Upper lobe of right lung (tissue), 1 donor: ENCODE results near the gene FBN1. TPM values are rescaled to one million over a fixed set of nuclear protein-coding genes. Genes with fewer than 3 reads are reported as not detected.

Experiments used
- ATAC-seq: fragments of 200-7000 bp; cut with Tn5 transposase; one replicate; pipeline ENCODE4 v1.9.1; 2020; ENCODE audit warnings: mild to moderate bottlenecking, moderate library complexity
- DNase-seq: peaks from one replicate; pipeline ENCODE4 v3.0.0-alpha.2; 2020
- H3K27ac ChIP-seq: fragments of 200-600 bp; one replicate; pipeline ENCODE4 v1.8.0; 2022
- H3K27me3 ChIP-seq: fragments of 200-600 bp; one replicate; pipeline ENCODE4 v1.8.0; 2022; ENCODE audit warnings: mild to moderate bottlenecking
- H3K36me3 ChIP-seq: fragments of 200-600 bp; one replicate; pipeline ENCODE4 v1.8.0; 2022
- H3K4me1 ChIP-seq: fragments of 200-600 bp; one replicate; pipeline ENCODE4 v1.8.0; 2022
- H3K4me3 ChIP-seq: fragments of 200-600 bp; one replicate; pipeline ENCODE4 v1.8.0; 2022; ENCODE audit warnings: mild to moderate bottlenecking
- H3K9me3 ChIP-seq: fragments of 200-600 bp; one replicate; pipeline ENCODE4 v1.8.0; 2022
- intact Hi-C: fragments of 100-400 bp; cut with DNase I; formaldehyde crosslinking; loops from one replicate; pipeline ENCODE4 v1.11.0; 2022
- total RNA-seq: library from RNA; stranded (reverse); fragmentation: NEBNext Ultra II Directional; extraction: Animal tissue kit (Norgen Biotek cat#: 25700); gene quantifications from one replicate; pipeline ENCODE4 v1.2.1, GENCODE V29; 2021
- TF ChIP-seq, protein P1 (sequence below): fragments of 200-600 bp; IDR thresholded peaks from one replicate; pipeline ENCODE4 v1.8.0; 2022; ENCODE audit warnings: antibody characterized with exemption
- donor health status: DM: no; HTN: yes; CAD: no; lungs with severe emphysema.

FBN1 gene
- total RNA-seq, 1 donor from 2014 or later: 46.9 TPM

GRCh38 chr15:48479751-48480150 is 165.8 kb downstream of the FBN1 start:
- intact Hi-C loops: no loop called here
- TF ChIP-seq, protein P1, sequence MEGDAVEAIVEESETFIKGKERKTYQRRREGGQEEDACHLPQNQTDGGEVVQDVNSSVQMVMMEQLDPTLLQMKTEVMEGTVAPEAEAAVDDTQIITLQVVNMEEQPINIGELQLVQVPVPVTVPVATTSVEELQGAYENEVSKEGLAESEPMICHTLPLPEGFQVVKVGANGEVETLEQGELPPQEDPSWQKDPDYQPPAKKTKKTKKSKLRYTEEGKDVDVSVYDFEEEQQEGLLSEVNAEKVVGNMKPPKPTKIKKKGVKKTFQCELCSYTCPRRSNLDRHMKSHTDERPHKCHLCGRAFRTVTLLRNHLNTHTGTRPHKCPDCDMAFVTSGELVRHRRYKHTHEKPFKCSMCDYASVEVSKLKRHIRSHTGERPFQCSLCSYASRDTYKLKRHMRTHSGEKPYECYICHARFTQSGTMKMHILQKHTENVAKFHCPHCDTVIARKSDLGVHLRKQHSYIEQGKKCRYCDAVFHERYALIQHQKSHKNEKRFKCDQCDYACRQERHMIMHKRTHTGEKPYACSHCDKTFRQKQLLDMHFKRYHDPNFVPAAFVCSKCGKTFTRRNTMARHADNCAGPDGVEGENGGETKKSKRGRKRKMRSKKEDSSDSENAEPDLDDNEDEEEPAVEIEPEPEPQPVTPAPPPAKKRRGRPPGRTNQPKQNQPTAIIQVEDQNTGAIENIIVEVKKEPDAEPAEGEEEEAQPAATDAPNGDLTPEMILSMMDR: no peak

DNA sequence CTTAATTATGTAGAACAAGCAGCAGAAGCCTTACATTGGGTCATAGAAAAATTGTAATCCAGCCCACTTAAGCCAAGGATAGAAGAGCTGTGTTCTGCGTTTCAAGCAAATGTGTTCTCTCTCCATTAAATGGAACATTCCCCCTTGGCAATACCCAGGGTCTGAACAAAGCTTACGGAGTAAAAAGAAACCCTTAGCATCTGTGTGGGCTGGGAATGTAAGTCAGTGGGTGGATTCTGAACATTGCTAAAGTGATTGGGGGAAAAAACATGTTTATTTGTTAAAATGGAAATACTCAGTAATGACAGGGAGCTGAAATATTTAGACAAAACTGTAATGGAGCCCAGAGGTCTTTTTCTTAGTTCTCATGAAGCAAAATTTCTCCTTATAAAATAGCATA is 166.9 kb downstream of the FBN1 start:
- Histone ChIP-seq H3K36me3 (peaks cover 22% of the 10 kb centered on the region), H3K27ac (no peak overlapping the region), H3K27me3 (no peaks in the 10 kb centered on the region), H3K4me3 (no peak overlapping the region), H3K9me3 (no peaks in the 10 kb centered on the region), H3K4me1 (no peaks in the 10 kb centered on the region)
- intact Hi-C loops: no loop called here
- no peak for ATAC-seq
- DNase-seq: no peak
- TF ChIP-seq, protein P1: no peak

More at GRCh38 chr15:48479751-48480150, 165.8 kb downstream of the FBN1 start:
- ATAC-seq (no peak), DNase-seq (no peak)
- no peak overlapping the region for H3K4me3 ChIP-seq
- no peaks in the 10 kb centered on the region for H3K4me1 ChIP-seq
- H3K36me3 ChIP-seq: peaks cover 20% of the 10 kb centered on the region
- H3K9me3 ChIP-seq: no peaks in the 10 kb centered on the region
- H3K27me3 ChIP-seq: no peaks in the 10 kb centered on the region
- H3K27ac ChIP-seq: no peak overlapping the region

- no peaks in the 10 kb centered on the region for H3K27me3 ChIP-seq
- no peak for DNase-seq
- no peak overlapping the region for H3K4me3 ChIP-seq
- TF ChIP-seq, protein P1: no peak
- intact Hi-C loops: no loop called here
- H3K9me3 ChIP-seq: no peaks in the 10 kb centered on the region
- no peak for ATAC-seq
- no peaks in the 10 kb centered on the region for H3K4me1 ChIP-seq
- H3K36me3 ChIP-seq: peaks cover 22% of the 10 kb centered on the region
- no peak overlapping the region for H3K27ac ChIP-seq
Observed at GRCh38 chr15:48477795-48478360, 167.6 kb downstream of the FBN1 start.

- Histone ChIP-seq H3K4me1 (no peaks in the 10 kb centered on the region), H3K4me3 (no peak overlapping the region), H3K9me3 (no peaks in the 10 kb centered on the region), H3K27me3 (no peaks in the 10 kb centered on the region), H3K36me3 (peaks cover 30% of the 10 kb centered on the region), H3K27ac (no peak overlapping the region)
- no peak for ATAC-seq
- TF ChIP-seq, protein P1: no peak
- intact Hi-C loops: no loop called here
- no peak for DNase-seq
Observed at GRCh38 chr15:48475600-48476395, 169.7 kb downstream of the FBN1 start.

DNA sequence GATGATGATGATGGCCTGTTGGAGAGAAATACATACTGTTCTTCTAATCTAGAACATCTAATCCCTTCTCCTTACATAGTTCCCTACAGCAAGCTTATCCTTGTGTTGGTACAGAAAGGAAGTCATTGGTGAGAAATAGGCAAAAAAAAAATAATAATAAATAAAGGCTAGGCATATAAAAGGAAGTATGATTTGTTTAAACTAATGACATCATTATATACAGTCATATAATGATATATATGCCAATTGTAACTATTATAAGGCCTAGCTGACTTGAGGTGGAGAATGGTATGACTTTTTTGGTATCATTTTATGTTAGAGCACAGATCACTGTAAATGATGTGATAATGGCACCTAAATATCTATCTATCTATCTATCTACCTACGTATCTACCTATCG is 171.8 kb downstream of the FBN1 start:
- ATAC-seq (no peak), DNase-seq (no peak)
- Histone ChIP-seq H3K27me3 (no peaks in the 10 kb centered on the region), H3K36me3 (peaks cover 30% of the 10 kb centered on the region), H3K4me3 (no peak overlapping the region), H3K4me1 (no peaks in the 10 kb centered on the region), H3K9me3 (no peaks in the 10 kb centered on the region), H3K27ac (no peak overlapping the region)
- intact Hi-C loops: no loop called here
- TF ChIP-seq, protein P1: no peak
